HFF-Myc (cell line): ENCODE data around the gene IRX4.

Source experiments
- DNase-seq: peaks from one replicate; pipeline ENCODE4 v3.0.0-alpha.2; 2011; ENCODE audit warnings: low read depth; ENCODE audit errors: extremely low read depth
- H3K4me3 ChIP-seq: replicated peaks from 2 replicates; pipeline ENCODE4 v1.5.1; 2011; ENCODE audit warnings: low read depth, mild to moderate bottlenecking, control low read depth, low read length
- TF ChIP-seq, protein P1 (sequence below): IDR thresholded peaks from 2 replicates; pipeline ENCODE4 v1.5.1; 2012; ENCODE audit warnings: mild to moderate bottlenecking, low read depth, low read length, control low read depth; ENCODE audit errors: missing control alignments

The IRX4 gene

DNA sequence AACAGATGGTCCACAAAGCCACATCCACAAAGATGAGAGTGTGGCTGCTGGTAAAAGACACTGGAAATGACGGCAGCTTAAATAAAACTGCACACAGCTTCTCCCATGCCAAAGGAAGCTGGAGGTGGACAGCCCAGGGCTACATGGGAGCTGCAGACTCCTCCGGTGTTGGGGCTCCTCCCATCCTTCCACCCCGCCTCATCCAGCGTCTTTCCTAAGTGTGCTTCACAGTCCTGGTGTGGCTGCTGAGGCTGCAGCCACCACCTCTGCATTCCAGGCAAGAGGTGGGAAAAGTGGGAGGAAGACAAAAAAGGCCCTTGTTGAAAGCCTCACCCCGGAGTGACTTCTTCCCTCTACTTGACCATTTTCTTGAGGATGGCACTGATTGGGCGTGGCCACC is 37.0 kb upstream of the IRX4 start:
- TF ChIP-seq, protein P1, sequence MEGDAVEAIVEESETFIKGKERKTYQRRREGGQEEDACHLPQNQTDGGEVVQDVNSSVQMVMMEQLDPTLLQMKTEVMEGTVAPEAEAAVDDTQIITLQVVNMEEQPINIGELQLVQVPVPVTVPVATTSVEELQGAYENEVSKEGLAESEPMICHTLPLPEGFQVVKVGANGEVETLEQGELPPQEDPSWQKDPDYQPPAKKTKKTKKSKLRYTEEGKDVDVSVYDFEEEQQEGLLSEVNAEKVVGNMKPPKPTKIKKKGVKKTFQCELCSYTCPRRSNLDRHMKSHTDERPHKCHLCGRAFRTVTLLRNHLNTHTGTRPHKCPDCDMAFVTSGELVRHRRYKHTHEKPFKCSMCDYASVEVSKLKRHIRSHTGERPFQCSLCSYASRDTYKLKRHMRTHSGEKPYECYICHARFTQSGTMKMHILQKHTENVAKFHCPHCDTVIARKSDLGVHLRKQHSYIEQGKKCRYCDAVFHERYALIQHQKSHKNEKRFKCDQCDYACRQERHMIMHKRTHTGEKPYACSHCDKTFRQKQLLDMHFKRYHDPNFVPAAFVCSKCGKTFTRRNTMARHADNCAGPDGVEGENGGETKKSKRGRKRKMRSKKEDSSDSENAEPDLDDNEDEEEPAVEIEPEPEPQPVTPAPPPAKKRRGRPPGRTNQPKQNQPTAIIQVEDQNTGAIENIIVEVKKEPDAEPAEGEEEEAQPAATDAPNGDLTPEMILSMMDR: no peak
- DNase-seq: no peak

DNA sequence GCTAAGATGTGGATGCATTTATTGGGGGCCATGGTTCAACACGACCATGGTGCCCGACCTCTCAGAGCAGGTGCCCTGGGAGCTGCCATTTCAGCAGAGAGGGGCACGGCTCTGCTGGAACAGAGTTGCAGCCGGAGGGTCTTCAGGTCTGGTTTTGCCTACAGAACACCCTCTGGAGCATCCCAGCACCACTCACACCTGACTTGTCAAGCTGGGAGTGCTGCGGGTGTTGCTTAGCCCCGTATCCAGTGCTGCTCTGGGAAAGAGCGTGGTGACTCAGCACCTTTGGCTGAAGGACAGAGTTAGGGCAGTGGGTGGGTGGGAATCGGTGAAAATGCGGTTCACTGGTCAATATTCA is 36.5 kb upstream of the IRX4 start:
- no peak overlapping the region for H3K4me3 ChIP-seq
- no peak for DNase-seq
- TF ChIP-seq, protein P1: no peak

More for the DNA sequence above, 37.0 kb upstream of the IRX4 start:
- no peak overlapping the region for H3K4me3 ChIP-seq

DNA sequence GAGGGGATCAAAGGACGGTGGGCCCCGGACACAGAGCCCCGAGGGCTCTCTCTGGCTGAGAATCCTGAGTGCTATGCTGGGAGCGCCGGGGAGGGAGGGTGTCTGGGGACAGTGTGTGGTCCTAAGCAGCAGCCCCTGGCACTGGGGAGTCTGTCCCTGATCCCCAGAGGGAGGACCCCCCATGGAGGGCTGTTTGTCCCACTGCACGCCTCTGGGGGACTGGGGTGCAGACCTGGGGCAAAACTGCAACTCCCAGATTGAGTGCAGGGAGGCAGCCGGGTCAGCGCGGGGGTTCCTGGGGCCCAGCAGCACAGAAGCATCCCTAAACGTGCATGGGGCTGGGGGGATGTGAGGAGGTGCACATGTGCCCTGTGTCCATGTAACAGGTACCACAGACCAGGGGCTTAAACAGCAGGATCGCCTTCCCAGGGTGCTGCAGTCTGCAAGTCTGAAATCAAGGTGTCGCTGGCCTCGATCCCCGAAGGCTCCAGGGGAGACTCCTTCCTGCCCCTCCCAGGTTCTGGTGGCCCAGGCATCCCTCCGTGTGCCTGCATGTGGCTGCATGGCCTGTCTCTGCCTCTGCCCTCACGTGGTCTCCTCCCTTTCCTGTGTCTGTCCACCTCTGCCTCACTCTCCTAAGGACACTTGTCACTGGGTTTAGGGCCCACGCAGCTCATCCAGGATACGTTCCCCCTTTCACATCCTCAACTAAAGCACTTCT is 35.9 kb upstream of the IRX4 start:
- no peak overlapping the region for H3K4me3 ChIP-seq
- TF ChIP-seq, protein P1: no peak
- no peak for DNase-seq

DNA sequence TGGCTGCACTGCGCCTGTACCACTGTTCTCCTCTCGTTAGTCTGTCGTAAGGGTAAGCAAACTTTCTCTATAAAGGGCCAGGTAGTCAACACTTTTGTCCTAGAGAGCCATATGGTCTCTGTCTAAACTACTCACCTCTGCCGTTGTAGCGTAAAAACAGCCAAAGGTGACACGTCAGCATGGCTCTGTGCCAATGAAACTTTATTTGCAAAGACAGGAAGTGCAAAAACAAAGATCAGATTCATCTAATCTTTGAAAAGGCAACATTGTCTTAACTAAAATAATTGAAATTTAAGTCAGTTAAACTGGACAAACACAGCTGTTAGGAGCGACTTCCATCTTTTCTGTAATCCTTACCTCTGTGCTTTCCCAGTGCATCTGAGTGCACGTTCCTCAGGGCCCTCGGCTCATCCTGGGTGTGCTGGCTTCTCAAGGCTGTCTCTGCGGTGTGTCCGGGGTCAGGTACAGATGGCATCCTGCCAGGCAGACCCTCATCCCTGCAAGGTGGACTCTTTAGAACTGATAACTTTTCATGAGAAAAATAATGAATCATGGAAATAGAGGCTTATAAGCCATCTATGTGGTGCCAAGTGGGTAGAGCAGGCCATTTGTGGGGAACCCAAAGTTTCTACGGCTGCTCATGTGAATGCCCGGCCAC is 35.2 kb upstream of the IRX4 start:
- no peak overlapping the region for H3K4me3 ChIP-seq
- TF ChIP-seq, protein P1: no peak
- DNase-seq: no peak

DNA sequence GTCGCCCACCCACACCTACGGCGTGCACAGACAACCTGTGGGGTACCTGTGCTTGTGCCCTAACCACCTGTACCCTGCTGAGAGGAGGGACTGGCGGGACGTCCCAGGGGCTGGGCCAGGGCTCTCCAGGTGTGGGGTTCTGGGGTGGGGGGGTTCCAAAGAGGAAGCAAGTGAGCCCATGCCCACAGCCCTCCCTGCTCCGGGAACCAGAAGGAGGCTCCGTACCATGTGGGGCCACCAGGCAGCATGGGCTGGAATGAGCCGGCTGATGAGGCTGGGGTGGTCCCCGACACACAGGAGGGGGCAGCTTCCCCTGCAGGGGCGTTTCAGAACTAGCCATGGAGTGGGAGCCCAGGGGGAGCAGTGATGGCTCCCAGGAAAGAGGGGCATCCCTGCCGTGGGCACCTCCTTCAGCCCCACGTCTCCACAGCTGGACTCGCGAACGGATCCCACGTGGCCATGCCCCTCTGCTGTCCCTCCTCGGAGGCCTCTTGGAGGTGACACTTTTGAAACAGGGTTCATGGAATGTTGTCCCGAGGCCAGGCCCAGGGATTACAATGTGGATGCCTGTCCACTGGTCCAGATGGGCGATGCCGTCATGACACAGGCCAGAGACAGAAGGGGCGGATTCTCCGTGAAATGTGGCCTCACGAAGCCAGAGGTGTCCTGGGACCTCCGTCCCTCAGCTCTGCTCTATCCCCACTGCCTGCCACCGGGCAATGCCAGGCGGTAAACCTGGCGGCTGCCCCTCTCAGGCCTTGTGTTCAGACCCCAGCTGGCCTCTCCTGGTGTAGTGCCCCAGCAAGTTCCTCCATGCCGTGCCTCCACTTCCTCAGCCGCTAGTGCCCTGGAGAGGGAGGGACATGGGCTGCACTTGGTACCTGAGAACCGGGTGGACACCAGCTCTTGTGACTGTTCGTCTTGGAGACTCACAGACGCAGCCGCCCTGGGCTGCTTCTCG is 33.6 kb upstream of the IRX4 start:
- H3K4me3 ChIP-seq: no peak overlapping the region
- TF ChIP-seq, protein P1: no peak
- no peak for DNase-seq

DNA sequence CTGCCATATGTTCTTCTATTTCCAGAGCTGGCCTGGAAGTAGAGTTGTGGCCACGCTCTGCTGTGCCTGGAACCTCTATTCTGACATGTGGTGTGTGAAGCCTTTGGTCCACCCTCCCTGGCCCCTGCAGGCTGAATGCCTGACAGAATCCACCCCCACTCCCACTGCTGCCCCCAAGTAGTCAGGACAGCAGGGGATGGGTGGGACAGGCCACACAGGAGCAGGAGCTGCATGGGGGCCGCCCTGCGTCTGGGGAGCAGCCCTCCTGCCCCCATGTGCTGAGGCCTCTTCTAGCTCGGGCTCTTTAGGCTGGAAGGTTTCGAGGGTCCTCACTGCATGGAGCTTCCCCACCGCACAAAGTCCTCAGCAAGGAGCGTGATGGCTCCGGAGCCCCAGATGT is 32.6 kb upstream of the IRX4 start:
- TF ChIP-seq, protein P1: no peak
- H3K4me3 ChIP-seq: no peak overlapping the region
- no peak for DNase-seq
